ENCODE data around the gene ABHD2. TPM values are rescaled to one million over a fixed set of nuclear protein-coding genes. Genes with fewer than 3 reads are reported as not detected.

ABHD2 gene
- polyA plus RNA-seq, 4 donors, result 6.7 to 33.6 (median 18.8) TPM

GRCh38 chr15:89179966-89180875, 92.0 kb downstream of the ABHD2 start:
- Histone ChIP-seq H3K27me3 (ENCODE audit: control insufficient read depth in 3 of 3, insufficient read depth in 3 of 3, low read length in 3 of 3) (no peaks in the 10 kb centered on the region), H3K4me3 (ENCODE audit: low read depth in 1 of 3, low read length in 3 of 3) (no peak overlapping the region), H3K36me3 (ENCODE audit: control insufficient read depth in 3 of 3, insufficient read depth in 2 of 3, low read depth in 1 of 3, low read length in 3 of 3) (peaks cover 13 to 57% (median 20%) of the 10 kb centered on the region in 3 donors), H3K27ac (ENCODE audit: low read depth in 1 of 3, low read length in 2 of 3) (no peak overlapping the region), H3K4me1 (ENCODE audit: control insufficient read depth in 3 of 3, insufficient read depth in 2 of 3, low read depth in 1 of 3, low read length in 2 of 3) (peaks cover 0 to 5% (median 0%) of the 10 kb centered on the region in 3 donors), H3K9me3 (ENCODE audit: control insufficient read depth in 2 of 2, insufficient read depth in 1 of 2, low read depth in 1 of 2, low read length in 1 of 2) (no peaks in the 10 kb centered on the region)
- DNase-seq (no peak), FAIRE-seq (no peak)
- 78 to 81% (median 80%) methylated on average over 5 of the region's 5 CpGs for WGBS, 3 donors

- Histone ChIP-seq H3K4me1 (ENCODE audit: control insufficient read depth in 3 of 3, insufficient read depth in 2 of 3, low read depth in 1 of 3, low read length in 2 of 3) (peaks cover 0 to 5% (median 0%) of the 10 kb centered on the region in 3 donors), H3K27me3 (ENCODE audit: control insufficient read depth in 3 of 3, insufficient read depth in 3 of 3, low read length in 3 of 3) (no peaks in the 10 kb centered on the region), H3K36me3 (ENCODE audit: control insufficient read depth in 3 of 3, insufficient read depth in 2 of 3, low read depth in 1 of 3, low read length in 3 of 3) (peaks cover 16 to 63% (median 19%) of the 10 kb centered on the region in 3 donors), H3K9me3 (ENCODE audit: control insufficient read depth in 2 of 2, insufficient read depth in 1 of 2, low read depth in 1 of 2, low read length in 1 of 2) (no peaks in the 10 kb centered on the region), H3K4me3 (ENCODE audit: low read depth in 1 of 3, low read length in 3 of 3) (no peak overlapping the region), H3K27ac (ENCODE audit: low read depth in 1 of 3, low read length in 2 of 3) (no peak overlapping the region)
- WGBS, 3 donors, result 23 to 58% (median 37%) methylated on average over 6 of the region's 6 CpGs
- FAIRE-seq, result no peak
- DNase-seq, result peak; percentile 31 to 49
Observed at GRCh38 chr15:89184357-89184756, 96.1 kb downstream of the ABHD2 start.

- FAIRE-seq (no peak), DNase-seq (peak; percentile 33 to 41)
- Histone ChIP-seq H3K9me3 (ENCODE audit: control insufficient read depth in 2 of 2, insufficient read depth in 1 of 2, low read depth in 1 of 2, low read length in 1 of 2) (no peaks in the 10 kb centered on the region), H3K27me3 (ENCODE audit: control insufficient read depth in 3 of 3, insufficient read depth in 3 of 3, low read length in 3 of 3) (no peaks in the 10 kb centered on the region), H3K36me3 (ENCODE audit: control insufficient read depth in 3 of 3, insufficient read depth in 2 of 3, low read depth in 1 of 3, low read length in 3 of 3) (peaks cover 16 to 64% (median 22%) of the 10 kb centered on the region in 3 donors), H3K27ac (ENCODE audit: low read depth in 1 of 3, low read length in 2 of 3) (no peak overlapping the region), H3K4me3 (ENCODE audit: low read depth in 1 of 3, low read length in 3 of 3) (no peak overlapping the region), H3K4me1 (ENCODE audit: control insufficient read depth in 3 of 3, insufficient read depth in 2 of 3, low read depth in 1 of 3, low read length in 2 of 3) (peaks cover 0 to 5% (median 0%) of the 10 kb centered on the region in 3 donors)
- 71 to 90% (median 81%) methylated on average over 12 of the region's 12 CpGs for WGBS, 3 donors
Observed at GRCh38 chr15:89184886-89185526, 96.8 kb downstream of the ABHD2 start.

- FAIRE-seq, result no peak
- H3K36me3 ChIP-seq (ENCODE audit: control insufficient read depth in 3 of 3, insufficient read depth in 2 of 3, low read depth in 1 of 3, low read length in 3 of 3), result peaks cover 17 to 66% (median 30%) of the 10 kb centered on the region in 3 donors
- H3K4me1 ChIP-seq (ENCODE audit: control insufficient read depth in 3 of 3, insufficient read depth in 2 of 3, low read depth in 1 of 3, low read length in 2 of 3), result peaks cover 0 to 5% (median 0%) of the 10 kb centered on the region in 3 donors
- no peaks in the 10 kb centered on the region for H3K9me3 ChIP-seq (ENCODE audit: control insufficient read depth in 2 of 2, insufficient read depth in 1 of 2, low read depth in 1 of 2, low read length in 1 of 2)
- DNase-seq, result no peak
- WGBS, 3 donors, result 80 to 85% (median 82%) methylated on average over 6 of the region's 6 CpGs
- no peak overlapping the region for H3K4me3 ChIP-seq (ENCODE audit: low read depth in 1 of 3, low read length in 3 of 3)
- no peaks in the 10 kb centered on the region for H3K27me3 ChIP-seq (ENCODE audit: control insufficient read depth in 3 of 3, insufficient read depth in 3 of 3, low read length in 3 of 3)
- H3K27ac ChIP-seq (ENCODE audit: low read depth in 1 of 3, low read length in 2 of 3), result no peak overlapping the region
Observed at GRCh38 chr15:89186803-89187202, 98.5 kb downstream of the ABHD2 start.

- Histone ChIP-seq H3K9me3 (ENCODE audit: control insufficient read depth in 2 of 2, insufficient read depth in 1 of 2, low read depth in 1 of 2, low read length in 1 of 2) (no peaks in the 10 kb centered on the region), H3K27me3 (ENCODE audit: control insufficient read depth in 3 of 3, insufficient read depth in 3 of 3, low read length in 3 of 3) (no peaks in the 10 kb centered on the region), H3K4me3 (ENCODE audit: low read depth in 1 of 3, low read length in 3 of 3) (no peak overlapping the region), H3K4me1 (ENCODE audit: control insufficient read depth in 3 of 3, insufficient read depth in 2 of 3, low read depth in 1 of 3, low read length in 2 of 3) (peaks cover 0 to 5% (median 0%) of the 10 kb centered on the region in 3 donors), H3K27ac (ENCODE audit: low read depth in 1 of 3, low read length in 2 of 3) (no peak overlapping the region), H3K36me3 (ENCODE audit: control insufficient read depth in 3 of 3, insufficient read depth in 2 of 3, low read depth in 1 of 3, low read length in 3 of 3) (peaks cover 20 to 63% (median 28%) of the 10 kb centered on the region in 3 donors)
- no peak for FAIRE-seq
- 86 to 91% (median 88%) methylated on average over 9 of the region's 9 CpGs for WGBS, 3 donors
- DNase-seq, result no peak
Observed at GRCh38 chr15:89187301-89187985, 99.2 kb downstream of the ABHD2 start.

GRCh38 chr15:89187986-89188514, 99.8 kb downstream of the ABHD2 start:
- H3K4me3 ChIP-seq (ENCODE audit: low read depth in 1 of 3, low read length in 3 of 3), result no peak overlapping the region
- WGBS, 3 donors, result 91 to 96% (median 93%) methylated on average over 8 of the region's 8 CpGs
- peaks cover 0 to 5% (median 0%) of the 10 kb centered on the region in 3 donors for H3K4me1 ChIP-seq (ENCODE audit: control insufficient read depth in 3 of 3, insufficient read depth in 2 of 3, low read depth in 1 of 3, low read length in 2 of 3)
- no peaks in the 10 kb centered on the region for H3K9me3 ChIP-seq (ENCODE audit: control insufficient read depth in 2 of 2, insufficient read depth in 1 of 2, low read depth in 1 of 2, low read length in 1 of 2)
- DNase-seq (no peak), FAIRE-seq (no peak)
- peaks cover 24 to 66% (median 29%) of the 10 kb centered on the region in 3 donors for H3K36me3 ChIP-seq (ENCODE audit: control insufficient read depth in 3 of 3, insufficient read depth in 2 of 3, low read depth in 1 of 3, low read length in 3 of 3)
- H3K27ac ChIP-seq (ENCODE audit: low read depth in 1 of 3, low read length in 2 of 3), result no peak overlapping the region
- no peaks in the 10 kb centered on the region for H3K27me3 ChIP-seq (ENCODE audit: control insufficient read depth in 3 of 3, insufficient read depth in 3 of 3, low read length in 3 of 3)

- 68 to 86% (median 76%) methylated on average over 2 of the region's 2 CpGs for WGBS, 3 donors
Observed at GRCh38 chr15:89192136-89192535, 103.9 kb downstream of the ABHD2 start.

GRCh38 chr15:89192766-89193165, 104.5 kb downstream of the ABHD2 start:
- Histone ChIP-seq H3K9me3 (ENCODE audit: control insufficient read depth in 2 of 2, insufficient read depth in 1 of 2, low read depth in 1 of 2, low read length in 1 of 2) (no peaks in the 10 kb centered on the region), H3K4me1 (ENCODE audit: control insufficient read depth in 3 of 3, insufficient read depth in 2 of 3, low read depth in 1 of 3, low read length in 2 of 3) (no peaks in the 10 kb centered on the region), H3K36me3 (ENCODE audit: control insufficient read depth in 3 of 3, insufficient read depth in 2 of 3, low read depth in 1 of 3, low read length in 3 of 3) (peaks cover 29 to 67% (median 38%) of the 10 kb centered on the region in 3 donors), H3K27ac (ENCODE audit: low read depth in 1 of 3, low read length in 2 of 3) (no peak overlapping the region), H3K27me3 (ENCODE audit: control insufficient read depth in 3 of 3, insufficient read depth in 3 of 3, low read length in 3 of 3) (no peaks in the 10 kb centered on the region), H3K4me3 (ENCODE audit: low read depth in 1 of 3, low read length in 3 of 3) (no peak overlapping the region)
- FAIRE-seq, result no peak
- no peak for DNase-seq
- WGBS, 3 donors, result 91 to 97% (median 92%) methylated on average over 3 of the region's 3 CpGs

More at GRCh38 chr15:89192136-89192535, 103.9 kb downstream of the ABHD2 start:
- no peaks in the 10 kb centered on the region for H3K9me3 ChIP-seq (ENCODE audit: control insufficient read depth in 2 of 2, insufficient read depth in 1 of 2, low read depth in 1 of 2, low read length in 1 of 2)
- FAIRE-seq, result no peak
- peaks cover 32 to 69% (median 33%) of the 10 kb centered on the region in 3 donors for H3K36me3 ChIP-seq (ENCODE audit: control insufficient read depth in 3 of 3, insufficient read depth in 2 of 3, low read depth in 1 of 3, low read length in 3 of 3)
- no peak for DNase-seq
- no peak overlapping the region for H3K4me3 ChIP-seq (ENCODE audit: low read depth in 1 of 3, low read length in 3 of 3)
- H3K27me3 ChIP-seq (ENCODE audit: control insufficient read depth in 3 of 3, insufficient read depth in 3 of 3, low read length in 3 of 3), result no peaks in the 10 kb centered on the region
- H3K4me1 ChIP-seq (ENCODE audit: control insufficient read depth in 3 of 3, insufficient read depth in 2 of 3, low read depth in 1 of 3, low read length in 2 of 3), result no peaks in the 10 kb centered on the region
- H3K27ac ChIP-seq (ENCODE audit: low read depth in 1 of 3, low read length in 2 of 3), result no peak overlapping the region

Measured in small intestine (tissue), 7 donors.